Endothelial cell of umbilical vein (primary cell): ENCODE measurements around the gene EML1.

ENCODE experiments used
- EZH2 ChIP-seq: IDR thresholded peaks from 2 replicates; pipeline ENCODE4 v1.6.1; 2012; ENCODE audit warnings: borderline replicate concordance, low read depth, mild to moderate bottlenecking, moderate library complexity, low read length, inconsistent platforms; ENCODE audit not compliant: severe bottlenecking
- FOS ChIP-seq: IDR thresholded peaks from 2 replicates; pipeline ENCODE4 v1.6.1; 2011; ENCODE audit warnings: mild to moderate bottlenecking, low read length, moderate library complexity, borderline replicate concordance; ENCODE audit not compliant: insufficient read depth
- GATA2 ChIP-seq: IDR thresholded peaks from 2 replicates; pipeline ENCODE4 v1.7.0; 2011; ENCODE audit warnings: low read depth, mild to moderate bottlenecking, moderate library complexity, mixed read lengths, low read length; ENCODE audit not compliant: insufficient read length, insufficient read depth
- JUN ChIP-seq: IDR thresholded peaks from 2 replicates; pipeline ENCODE4 v1.6.1; 2011; ENCODE audit warnings: borderline replicate concordance, low read depth; ENCODE audit not compliant: insufficient read length, insufficient read depth
- POLR2A ChIP-seq: IDR thresholded peaks from 2 replicates; pipeline ENCODE4 v1.6.1; 2012; ENCODE audit warnings: low read depth, mild to moderate bottlenecking, control low read depth, low read length
- POLR2AphosphoS5 ChIP-seq: IDR thresholded peaks from 2 replicates; pipeline ENCODE4 v1.6.1; 2012; ENCODE audit warnings: low read depth, mild to moderate bottlenecking, control low read depth, low read length, moderate library complexity; ENCODE audit not compliant: insufficient read depth
- TF ChIP-seq, protein P1 (sequence below), 2 donors: IDR thresholded peaks; 1 replicate in 1 of 2; 2 replicates in 1 of 2; pipeline ENCODE4 v1.5.1; 2011; ENCODE audit warnings: low read length in 2 of 2, mild to moderate bottlenecking in 2 of 2, moderate library complexity in 2 of 2, control low read depth in 1 of 2, inconsistent platforms in 1 of 2, low read depth in 1 of 2; ENCODE audit not compliant: insufficient read depth in 1 of 2; ENCODE audit errors: extremely low read depth in 1 of 2
- TF ChIP-seq, protein P2 (sequence below): IDR thresholded peaks from 2 replicates; pipeline ENCODE4 v1.6.1; 2011; ENCODE audit not compliant: insufficient read depth, insufficient read length

DNA sequence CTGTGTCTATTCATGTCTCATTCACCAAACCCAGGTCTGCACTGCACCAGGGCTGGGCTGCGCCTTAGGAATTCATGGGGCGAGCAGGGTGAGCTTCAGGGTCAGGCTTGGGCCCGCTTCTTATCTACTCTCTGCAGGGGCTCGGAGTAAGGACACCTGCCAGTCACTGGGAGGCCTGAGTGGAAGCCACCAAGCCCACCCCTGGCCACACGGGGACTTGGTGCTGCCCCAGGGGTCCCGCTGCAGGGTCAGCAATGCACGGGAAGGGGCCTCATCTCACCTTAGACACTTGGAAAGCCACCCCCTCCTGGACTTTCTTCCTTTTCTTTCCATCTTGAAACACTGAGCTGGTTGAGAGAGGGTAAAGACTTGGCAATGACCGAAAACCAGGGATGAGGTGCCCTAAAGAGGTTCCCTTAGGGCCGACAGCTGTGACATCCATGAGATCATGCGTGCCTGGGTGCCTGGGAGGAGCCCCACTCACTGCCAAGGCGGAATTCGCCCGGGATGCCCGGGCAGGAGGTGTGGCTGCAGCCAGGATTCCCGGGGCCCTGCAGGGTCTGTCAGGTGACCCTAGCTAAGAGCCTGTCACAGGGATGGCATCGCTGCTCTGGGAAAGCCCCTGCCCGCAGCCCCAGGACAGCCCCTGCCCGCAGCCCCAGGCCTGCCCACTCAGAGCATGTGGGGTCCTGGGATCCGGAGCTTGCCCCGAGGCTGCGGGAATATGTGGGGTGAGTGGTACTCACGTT is 45.5 kb upstream of the EML1 start:
- TF ChIP-seq, protein P1, sequence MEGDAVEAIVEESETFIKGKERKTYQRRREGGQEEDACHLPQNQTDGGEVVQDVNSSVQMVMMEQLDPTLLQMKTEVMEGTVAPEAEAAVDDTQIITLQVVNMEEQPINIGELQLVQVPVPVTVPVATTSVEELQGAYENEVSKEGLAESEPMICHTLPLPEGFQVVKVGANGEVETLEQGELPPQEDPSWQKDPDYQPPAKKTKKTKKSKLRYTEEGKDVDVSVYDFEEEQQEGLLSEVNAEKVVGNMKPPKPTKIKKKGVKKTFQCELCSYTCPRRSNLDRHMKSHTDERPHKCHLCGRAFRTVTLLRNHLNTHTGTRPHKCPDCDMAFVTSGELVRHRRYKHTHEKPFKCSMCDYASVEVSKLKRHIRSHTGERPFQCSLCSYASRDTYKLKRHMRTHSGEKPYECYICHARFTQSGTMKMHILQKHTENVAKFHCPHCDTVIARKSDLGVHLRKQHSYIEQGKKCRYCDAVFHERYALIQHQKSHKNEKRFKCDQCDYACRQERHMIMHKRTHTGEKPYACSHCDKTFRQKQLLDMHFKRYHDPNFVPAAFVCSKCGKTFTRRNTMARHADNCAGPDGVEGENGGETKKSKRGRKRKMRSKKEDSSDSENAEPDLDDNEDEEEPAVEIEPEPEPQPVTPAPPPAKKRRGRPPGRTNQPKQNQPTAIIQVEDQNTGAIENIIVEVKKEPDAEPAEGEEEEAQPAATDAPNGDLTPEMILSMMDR (IDR thresholded peaks at IDR 0.05; ENCODE audit: extremely low read depth in 1 of 2, insufficient read depth in 1 of 2, low read depth in 1 of 2, low read length in 2 of 2) = no peak
- TF ChIP-seq EZH2 (no peak), POLR2A (no peak), GATA2 (no peak), FOS (no peak), POLR2AphosphoS5 (no peak), JUN (no peak)
- TF ChIP-seq, protein P2, sequence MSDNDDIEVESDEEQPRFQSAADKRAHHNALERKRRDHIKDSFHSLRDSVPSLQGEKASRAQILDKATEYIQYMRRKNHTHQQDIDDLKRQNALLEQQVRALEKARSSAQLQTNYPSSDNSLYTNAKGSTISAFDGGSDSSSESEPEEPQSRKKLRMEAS = no peak
